ENCODE data around the gene GTF2F2. TPM values are rescaled to one million over a fixed set of nuclear protein-coding genes. Genes with fewer than 3 reads are reported as not detected.

GTF2F2 gene
- polyA plus RNA-seq, 1 donor (not counting 4 experiments of a cell fraction or from before 2014, with no cell fraction given), result 55.5 TPM

GRCh38 chr13:45122941-45123340 is 2.6 kb downstream of the GTF2F2 start:
- no peak for TF ChIP-seq CTCF (optimal IDR thresholded peaks at IDR 0.05 in 1 of 3, IDR thresholded peaks at IDR 0.05 in 1 of 3, conservative IDR thresholded peaks at IDR 0.05 in 1 of 3; ENCODE audit: extremely low read depth in 1 of 3, insufficient read depth in 2 of 3, low read length in 3 of 3)
- no peak for TF ChIP-seq EZH2 (IDR thresholded peaks at IDR 0.05; ENCODE audit: low read length)
- no peak overlapping the region for H2AFZ ChIP-seq (ENCODE audit: control insufficient read depth, low read length)
- H3K4me1 ChIP-seq (ENCODE audit: control insufficient read depth, extremely low read depth, insufficient read depth, low read length), result peaks cover 16% of the 10 kb centered on the region
- no peaks in the 10 kb centered on the region for H3K27me3 ChIP-seq (ENCODE audit: control insufficient read depth, extremely low read depth, insufficient read depth, low read length)
- H3K4me3 ChIP-seq (ENCODE audit: control insufficient read depth in 2 of 3, extremely low read depth in 1 of 3, insufficient read depth in 2 of 3, low read depth in 1 of 3, low read length in 3 of 3), result no peak overlapping the region
- H3K9me3 ChIP-seq (ENCODE audit: control insufficient read depth, low read depth, low read length), result no peaks in the 10 kb centered on the region
- no peak for DNase-seq (ENCODE audit: low read depth, low spot score)
- H3K36me3 ChIP-seq (ENCODE audit: control insufficient read depth in 2 of 2, extremely low read depth in 1 of 2, insufficient read depth in 2 of 2, low read length in 2 of 2), result peaks cover 5 to 7% of the 10 kb centered on the region in 2 experiments
- no peaks in the 10 kb centered on the region for H4K20me1 ChIP-seq (ENCODE audit: control insufficient read depth, extremely low read depth, insufficient read depth, low read length)
- peaks cover 72% of the 10 kb centered on the region for H3K79me2 ChIP-seq (ENCODE audit: control insufficient read depth, insufficient read depth, low read length)
- dilution Hi-C loops (cut with MboI; ENCODE audit: extremely low pct_ligation_motif_present, low sequenced_read_pairs), result no loop called here
- no peak for FAIRE-seq
- H3K4me2 ChIP-seq (ENCODE audit: control insufficient read depth, extremely low read depth, insufficient read depth, low read depth, low read length), result no peak overlapping the region
- no peak overlapping the region for H3K9ac ChIP-seq (ENCODE audit: control insufficient read depth, extremely low read depth, insufficient read depth, low read length)
- H3K27ac ChIP-seq (ENCODE audit: control insufficient read depth, insufficient read depth, low read length), result no peak overlapping the region
- no peaks in the 10 kb centered on the region for H3K9me1 ChIP-seq (ENCODE audit: control insufficient read depth, extremely low read depth, insufficient read depth, low read length)

DNA sequence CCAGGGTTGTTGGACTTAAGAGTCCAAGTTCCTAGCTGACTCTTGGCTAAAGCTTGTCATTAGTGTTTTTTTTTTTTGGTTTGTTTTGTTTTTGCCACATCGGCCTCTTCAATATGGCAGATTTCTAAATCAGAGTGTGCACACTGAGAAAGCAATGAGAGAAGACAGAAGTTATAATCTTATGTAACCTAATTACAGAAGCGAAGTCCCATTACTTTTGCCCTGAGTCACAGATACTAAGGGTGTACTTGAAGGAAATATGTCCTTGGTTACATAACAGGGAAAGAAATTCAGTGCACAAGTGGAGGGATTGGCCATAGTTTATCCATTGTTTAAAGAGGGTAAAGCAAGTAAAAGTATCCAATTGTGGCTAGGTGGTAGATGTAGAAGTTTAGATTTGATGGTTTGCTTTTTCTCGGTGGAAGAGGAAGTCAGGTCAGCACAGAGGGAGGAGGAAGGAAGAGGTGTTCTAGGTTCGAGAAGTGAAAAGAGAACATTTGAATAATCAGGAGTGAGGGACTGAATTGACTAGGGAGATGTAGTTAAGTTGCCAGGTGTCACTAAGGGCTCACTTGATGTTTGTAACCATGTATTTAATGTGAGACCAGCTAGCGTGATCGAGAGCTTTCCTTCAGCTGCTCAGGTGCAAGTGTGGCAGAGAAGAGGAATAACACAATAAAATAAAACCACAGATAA is 12.2 kb downstream of the GTF2F2 start:
- no peak overlapping the region for H3K9ac ChIP-seq (ENCODE audit: control insufficient read depth, extremely low read depth, insufficient read depth, low read length)
- no peaks in the 10 kb centered on the region for H3K9me3 ChIP-seq (ENCODE audit: control insufficient read depth, low read depth, low read length)
- H3K36me3 ChIP-seq (ENCODE audit: control insufficient read depth in 2 of 2, extremely low read depth in 1 of 2, insufficient read depth in 2 of 2, low read length in 2 of 2), result peaks cover 4 to 10% of the 10 kb centered on the region in 2 experiments
- FAIRE-seq, result no peak
- dilution Hi-C loops (cut with MboI; ENCODE audit: extremely low pct_ligation_motif_present, low sequenced_read_pairs), result no loop called here
- H3K79me2 ChIP-seq (ENCODE audit: control insufficient read depth, insufficient read depth, low read length), result peaks cover 91% of the 10 kb centered on the region
- no peak for DNase-seq (ENCODE audit: low read depth, low spot score)
- H3K4me3 ChIP-seq (ENCODE audit: control insufficient read depth in 2 of 3, extremely low read depth in 1 of 3, insufficient read depth in 2 of 3, low read depth in 1 of 3, low read length in 3 of 3), result no peak overlapping the region
- H3K27me3 ChIP-seq (ENCODE audit: control insufficient read depth, extremely low read depth, insufficient read depth, low read length), result no peaks in the 10 kb centered on the region
- no peak overlapping the region for H3K27ac ChIP-seq (ENCODE audit: control insufficient read depth, insufficient read depth, low read length)
- H2AFZ ChIP-seq (ENCODE audit: control insufficient read depth, low read length), result no peak overlapping the region
- peaks cover 2% of the 10 kb centered on the region for H4K20me1 ChIP-seq (ENCODE audit: control insufficient read depth, extremely low read depth, insufficient read depth, low read length)
- H3K9me1 ChIP-seq (ENCODE audit: control insufficient read depth, extremely low read depth, insufficient read depth, low read length), result no peaks in the 10 kb centered on the region
- peaks cover 18% of the 10 kb centered on the region for H3K4me1 ChIP-seq (ENCODE audit: control insufficient read depth, extremely low read depth, insufficient read depth, low read length)
- no peak for TF ChIP-seq CTCF (optimal IDR thresholded peaks at IDR 0.05 in 1 of 3, IDR thresholded peaks at IDR 0.05 in 1 of 3, conservative IDR thresholded peaks at IDR 0.05 in 1 of 3; ENCODE audit: extremely low read depth in 1 of 3, insufficient read depth in 2 of 3, low read length in 3 of 3)
- TF ChIP-seq EZH2 (IDR thresholded peaks at IDR 0.05; ENCODE audit: low read length), result no peak
- H3K4me2 ChIP-seq (ENCODE audit: control insufficient read depth, extremely low read depth, insufficient read depth, low read depth, low read length), result no peak overlapping the region
